ENCODE results near the gene PPP4R3B.

DNA sequence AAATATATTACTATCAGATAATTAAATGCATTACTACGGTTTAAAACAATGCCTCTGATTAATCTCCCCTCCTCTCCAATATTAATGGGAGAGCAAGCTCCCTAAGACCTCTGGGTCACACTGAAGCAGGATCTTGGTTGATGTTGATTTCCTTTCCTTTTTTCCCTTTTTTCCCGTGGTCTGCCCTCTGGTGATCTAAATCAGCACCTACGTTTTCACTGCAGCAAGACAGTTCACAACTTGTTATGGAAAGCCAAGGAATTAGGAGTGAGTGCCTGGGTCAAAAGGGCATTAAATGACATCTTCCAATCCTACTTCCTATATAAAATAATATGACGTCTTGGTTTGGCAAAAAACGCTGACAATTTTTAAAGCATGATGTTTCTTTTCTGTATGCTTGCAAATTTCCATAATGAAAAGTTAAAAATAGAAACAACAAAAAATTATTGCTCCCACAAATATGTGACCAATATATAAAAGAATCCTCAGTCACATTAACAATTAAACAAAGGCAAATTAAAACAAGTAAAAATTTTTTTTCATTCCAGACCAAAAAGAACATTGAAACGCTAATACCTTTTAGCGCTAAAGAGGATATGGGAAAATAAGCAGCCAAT is 105.8 kb downstream of the PPP4R3B start:
- TF ChIP-seq CTCF (IDR thresholded peaks at IDR 0.05) (peak; percentile 23 to 41 (median 27)), POLR2A (IDR thresholded peaks at IDR 0.05) (no peak)

All from right lobe of liver (tissue), 4 donors.